WERI-Rb-1 (cell line): ENCODE measurements around the gene ZNFX1.

Experiments used
- DNase-seq: peaks from one replicate; pipeline ENCODE4 v3.0.0-alpha.2; 2020
- H3K27ac ChIP-seq: fragments of 250-450 bp; sonication (Bioruptor Pico); 2 replicates; pipeline ENCODE4 v1.5.1; 2020; ENCODE audit warnings: mild to moderate bottlenecking, moderate library complexity
- H3K27me3 ChIP-seq: fragments of 250-450 bp; sonication (Bioruptor Pico); 2 replicates; pipeline ENCODE4 v1.5.1; 2021; ENCODE audit warnings: mild to moderate bottlenecking, low read depth, moderate library complexity; ENCODE audit not compliant: insufficient read depth, severe bottlenecking
- H3K36me3 ChIP-seq: fragments of 250-450 bp; sonication (Bioruptor Pico); 2 replicates; pipeline ENCODE4 v1.5.1; 2020; ENCODE audit warnings: mild to moderate bottlenecking, moderate library complexity
- H3K4me3 ChIP-seq: 2 replicates; pipeline ENCODE4 v1.5.1; 2011; ENCODE audit warnings: low read depth, mild to moderate bottlenecking, control low read depth, low read length
- H3K9me3 ChIP-seq: fragments of 250-450 bp; sonication (Bioruptor Pico); 2 replicates; pipeline ENCODE4 v1.5.1; 2021; ENCODE audit warnings: mild to moderate bottlenecking, moderate library complexity; ENCODE audit not compliant: severe bottlenecking
- CTCF ChIP-seq: IDR thresholded peaks from 2 replicates; pipeline ENCODE4 v1.5.1; 2011; ENCODE audit warnings: low read depth, mild to moderate bottlenecking, control low read depth, inconsistent platforms, low read length

Gene ZNFX1

DNA sequence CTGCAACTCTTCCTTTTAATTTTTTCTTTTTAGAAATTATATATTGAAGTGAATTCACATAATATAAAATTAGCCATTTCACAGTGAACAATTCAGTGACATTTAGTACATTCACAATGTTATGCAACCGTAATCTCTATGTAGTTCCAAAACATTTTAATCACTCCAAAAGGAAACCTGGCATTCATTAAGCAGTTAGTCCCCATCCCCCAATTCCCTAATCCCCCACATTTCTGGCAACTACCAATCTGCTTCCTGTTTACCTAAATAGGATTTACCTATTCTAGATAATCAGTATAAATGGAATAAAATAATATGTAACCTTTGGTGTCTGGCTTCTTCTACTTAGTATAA, 67.1 kb downstream of the ZNFX1 start:
- no peak for TF ChIP-seq CTCF
- Histone ChIP-seq H3K27ac (no peak overlapping the region), H3K27me3 (no peaks in the 10 kb centered on the region), H3K4me3 (no peak overlapping the region), H3K36me3 (no peaks in the 10 kb centered on the region), H3K9me3 (peaks cover 10% of the 10 kb centered on the region)
- no peak for DNase-seq

DNA sequence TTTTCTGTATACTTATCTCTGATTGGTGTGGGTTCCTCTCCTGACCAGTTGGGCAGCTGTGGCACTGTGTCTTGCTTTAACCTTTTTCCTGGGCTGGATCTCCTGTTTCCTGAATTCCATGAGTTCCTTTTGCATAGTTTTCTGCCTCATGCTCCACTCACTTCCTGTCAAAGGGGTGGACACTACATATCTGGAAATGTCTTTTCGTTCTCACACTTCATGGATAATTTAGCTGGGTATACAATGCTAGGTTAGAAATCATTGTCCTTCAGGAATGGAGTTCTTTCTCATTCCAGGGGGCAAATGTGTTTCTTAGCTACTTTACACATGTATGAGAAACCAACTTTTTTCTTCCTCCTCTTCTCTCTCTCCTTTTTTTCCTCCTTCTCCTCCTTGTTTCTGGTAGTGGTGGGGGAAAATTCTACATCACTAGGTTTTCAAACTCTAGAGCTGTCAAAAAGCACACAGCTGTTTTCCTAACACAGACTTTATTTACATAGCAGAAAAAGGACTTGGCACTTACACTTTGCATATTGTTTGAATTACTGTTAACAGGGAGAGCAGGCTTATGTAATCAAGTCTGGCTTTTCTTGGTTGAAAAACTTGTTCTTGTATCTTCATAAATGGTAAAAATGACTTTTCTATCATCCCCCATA, 67.6 kb downstream of the ZNFX1 start:
- H3K4me3 ChIP-seq, result no peak overlapping the region
- H3K27me3 ChIP-seq, result no peaks in the 10 kb centered on the region
- no peaks in the 10 kb centered on the region for H3K36me3 ChIP-seq
- no peak overlapping the region for H3K27ac ChIP-seq
- no peak for TF ChIP-seq CTCF
- DNase-seq, result no peak
- peaks cover 10% of the 10 kb centered on the region for H3K9me3 ChIP-seq

DNA sequence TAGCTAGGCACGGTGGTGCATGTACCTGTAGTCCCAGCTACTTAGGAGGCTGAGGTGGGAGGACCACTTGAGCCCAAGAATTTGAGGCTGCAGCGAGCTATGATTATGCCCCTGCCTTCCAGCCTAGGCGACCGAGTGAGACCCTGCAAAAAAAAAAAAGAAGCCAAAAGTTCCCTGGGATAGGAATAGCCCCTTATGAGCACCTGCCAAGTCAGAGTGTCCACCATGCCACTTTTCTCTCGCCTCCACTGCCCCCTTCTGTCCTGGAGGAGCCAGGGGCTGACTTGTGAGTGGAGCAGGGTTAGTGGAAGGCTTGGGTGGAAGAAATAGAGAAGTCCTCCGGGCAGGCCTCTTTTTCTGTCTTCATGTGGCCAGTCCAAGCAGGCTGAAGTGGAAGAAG, 70.8 kb downstream of the ZNFX1 start:
- peak; percentile 45 for TF ChIP-seq CTCF
- DNase-seq, result no peak
- H3K4me3 ChIP-seq, result no peak overlapping the region
- H3K36me3 ChIP-seq, result no peaks in the 10 kb centered on the region
- H3K9me3 ChIP-seq, result peaks cover 10% of the 10 kb centered on the region
- no peaks in the 10 kb centered on the region for H3K27me3 ChIP-seq
- no peak overlapping the region for H3K27ac ChIP-seq

GRCh38 chr20:49203746-49204145, 74.1 kb downstream of the ZNFX1 start:
- Histone ChIP-seq H3K27me3 (no peaks in the 10 kb centered on the region), H3K27ac (no peak overlapping the region), H3K4me3 (no peak overlapping the region), H3K9me3 (no peaks in the 10 kb centered on the region), H3K36me3 (no peaks in the 10 kb centered on the region)
- DNase-seq, result no peak
- no peak for TF ChIP-seq CTCF

DNA sequence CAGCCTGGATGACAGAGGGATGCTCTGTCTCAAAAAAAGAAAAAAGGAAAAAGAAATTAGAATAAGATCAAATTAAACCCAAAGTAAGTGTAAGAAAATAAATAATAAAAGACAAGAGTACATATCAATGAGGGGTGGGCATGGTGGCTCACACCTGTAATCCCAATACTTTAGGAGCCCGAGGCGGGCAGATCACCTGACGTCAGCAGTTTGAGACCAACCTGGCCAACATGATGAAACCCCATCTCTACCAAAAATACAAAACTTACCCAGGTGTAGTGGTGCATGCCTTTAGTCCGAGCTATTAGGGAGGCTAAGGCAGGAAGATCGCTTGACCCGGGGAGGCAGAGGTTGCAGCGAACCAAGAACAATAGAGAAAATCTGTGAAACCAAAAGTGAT, 74.8 kb downstream of the ZNFX1 start:
- DNase-seq, result no peak

More for the DNA sequence above, 74.8 kb downstream of the ZNFX1 start:
- no peaks in the 10 kb centered on the region for H3K36me3 ChIP-seq
- no peaks in the 10 kb centered on the region for H3K27me3 ChIP-seq
- H3K9me3 ChIP-seq, result no peaks in the 10 kb centered on the region
- H3K27ac ChIP-seq, result no peak overlapping the region
- no peak overlapping the region for H3K4me3 ChIP-seq
- no peak for TF ChIP-seq CTCF
